Memory B cell (primary cell): ENCODE results near the gene NNMT.
"Not testable (repeated sequence)": the region's sequence is repeated elsewhere in the genome, so short reads cannot be mapped to it uniquely, and the experiment has no call there.

Experiments
- ATAC-seq: fragments of 150-1000 bp; cut with Tn5 transposase; 2 replicates; pipeline ENCODE4 v1.10.0; 2021; ENCODE audit warnings: low read depth, mild to moderate bottlenecking, moderate library complexity
- DNase-seq, 2 donors: peaks; one replicate each; pipeline ENCODE4 v3.0.0; 2022; ENCODE audit warnings: low spot score in 2 of 2
- H3K27ac Mint-ChIP-seq: one replicate; pipeline ENCODE4 v1.8.0; 2022; ENCODE audit warnings: mild to moderate bottlenecking, moderate library complexity, mixed read lengths
- H3K27me3 Mint-ChIP-seq: one replicate; pipeline ENCODE4 v1.8.0; 2022; ENCODE audit warnings: mixed read lengths
- H3K36me3 Mint-ChIP-seq: one replicate; pipeline ENCODE4 v1.8.0; 2022; ENCODE audit warnings: mild to moderate bottlenecking, mixed read lengths
- H3K4me1 Mint-ChIP-seq: one replicate; pipeline ENCODE4 v1.8.0; 2022; ENCODE audit warnings: mixed read lengths
- H3K4me3 Mint-ChIP-seq: one replicate; pipeline ENCODE4 v1.8.0; 2022; ENCODE audit warnings: mild to moderate bottlenecking, moderate library complexity, mixed read lengths
- H3K9me3 Mint-ChIP-seq: one replicate; pipeline ENCODE4 v1.8.0; 2022; ENCODE audit warnings: mixed read lengths

Gene NNMT

DNA sequence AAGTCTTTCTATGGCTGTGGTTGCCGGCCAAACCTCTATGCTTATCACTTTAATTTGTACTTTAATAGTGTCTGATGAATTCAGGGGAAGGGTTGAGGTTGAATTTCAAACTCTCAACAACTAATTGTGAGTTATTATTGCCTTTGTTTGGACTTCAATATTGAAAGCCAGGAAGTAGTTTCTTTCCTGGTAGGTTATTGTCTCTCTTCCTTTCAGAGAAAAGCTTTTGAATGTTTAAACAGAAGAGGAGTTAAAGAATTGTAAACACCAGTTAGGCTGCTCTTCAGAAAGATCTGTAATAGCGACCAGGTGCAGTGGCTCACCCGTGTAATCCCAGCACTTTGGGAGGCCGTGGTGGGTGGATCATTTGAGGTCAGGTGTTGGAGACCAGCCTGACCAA is 22.2 kb downstream of the NNMT start:
- H3K27me3 Mint-ChIP-seq: peaks cover 13% of the 10 kb centered on the region
- ATAC-seq: no peak
- DNase-seq: no peak
- H3K36me3 Mint-ChIP-seq: no peaks in the 10 kb centered on the region
- no peaks in the 10 kb centered on the region for H3K9me3 Mint-ChIP-seq
- H3K4me3 Mint-ChIP-seq: no peak overlapping the region
- H3K4me1 Mint-ChIP-seq: peaks cover 4% of the 10 kb centered on the region
- H3K27ac Mint-ChIP-seq: no peak overlapping the region

DNA sequence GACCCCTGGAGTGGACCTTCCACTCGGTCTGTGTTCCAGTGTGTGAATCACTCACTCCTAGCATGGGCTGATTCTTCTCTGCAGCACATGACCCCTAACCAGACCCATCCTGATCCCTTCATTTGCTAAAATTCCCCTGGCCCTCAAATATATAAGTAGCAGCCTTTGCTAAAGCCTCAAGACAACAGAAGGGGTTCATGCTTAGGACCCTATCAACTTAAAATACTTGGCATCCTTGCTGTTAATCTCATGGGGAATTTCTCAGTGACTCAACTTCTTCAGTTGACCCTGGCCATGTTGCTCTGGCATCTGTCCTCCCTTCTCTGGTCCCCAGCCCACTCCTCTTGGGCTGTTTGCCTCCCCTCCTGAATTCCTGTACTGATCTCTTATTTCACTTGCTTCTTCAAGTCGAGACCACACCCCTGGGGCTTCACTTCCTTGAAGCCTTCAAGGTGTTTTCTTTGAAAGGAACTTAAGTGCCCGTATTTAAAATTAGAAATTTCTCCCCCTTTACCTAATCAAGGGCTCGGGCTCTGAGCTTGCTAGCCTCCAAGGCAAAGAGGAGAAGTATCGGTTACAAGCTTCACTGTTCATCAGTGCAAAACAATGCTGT is 23.6 kb downstream of the NNMT start:
- Mint-ChIP-seq H3K4me1 (peaks cover 4% of the 10 kb centered on the region), H3K4me3 (no peak overlapping the region), H3K36me3 (no peaks in the 10 kb centered on the region), H3K27me3 (peaks cover 13% of the 10 kb centered on the region), H3K9me3 (no peaks in the 10 kb centered on the region), H3K27ac (no peak overlapping the region)
- DNase-seq: no peak
- ATAC-seq: no peak

DNA sequence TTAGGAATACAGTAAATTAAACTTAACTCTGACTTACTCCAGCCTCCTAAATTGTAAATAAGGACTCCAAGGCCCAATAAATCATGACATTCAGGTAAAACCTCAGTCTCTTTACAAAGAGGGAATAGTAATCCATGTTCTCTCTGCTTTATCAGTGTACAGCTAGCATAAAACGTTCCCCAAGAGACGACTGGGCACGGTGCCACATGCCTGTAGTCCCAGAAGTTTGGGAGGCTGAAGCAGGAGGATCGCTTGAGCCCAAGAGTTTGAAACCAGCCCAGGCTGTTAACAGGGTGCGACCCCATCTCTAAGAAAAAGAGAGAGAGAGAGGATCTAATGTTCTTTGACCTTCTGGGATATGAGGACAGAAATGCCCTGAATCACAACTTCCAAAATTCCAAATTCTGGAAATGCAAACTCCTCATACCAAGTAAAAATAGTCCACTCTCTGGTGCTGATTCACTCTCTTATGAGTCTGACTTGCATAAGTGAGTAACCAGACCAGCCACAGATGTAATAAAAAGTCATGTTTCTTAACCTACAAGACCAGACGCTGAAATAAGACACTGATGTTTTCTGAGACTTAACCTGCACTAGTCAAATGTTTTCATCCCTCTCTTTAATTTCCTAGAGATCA is 25.5 kb downstream of the NNMT start:
- H3K4me1 Mint-ChIP-seq: no peaks in the 10 kb centered on the region
- no peaks in the 10 kb centered on the region for H3K36me3 Mint-ChIP-seq
- H3K4me3 Mint-ChIP-seq: no peak overlapping the region
- no peak overlapping the region for H3K27ac Mint-ChIP-seq
- peaks cover 14% of the 10 kb centered on the region for H3K27me3 Mint-ChIP-seq
- ATAC-seq: no peak
- DNase-seq: no peak
- H3K9me3 Mint-ChIP-seq: no peaks in the 10 kb centered on the region

DNA sequence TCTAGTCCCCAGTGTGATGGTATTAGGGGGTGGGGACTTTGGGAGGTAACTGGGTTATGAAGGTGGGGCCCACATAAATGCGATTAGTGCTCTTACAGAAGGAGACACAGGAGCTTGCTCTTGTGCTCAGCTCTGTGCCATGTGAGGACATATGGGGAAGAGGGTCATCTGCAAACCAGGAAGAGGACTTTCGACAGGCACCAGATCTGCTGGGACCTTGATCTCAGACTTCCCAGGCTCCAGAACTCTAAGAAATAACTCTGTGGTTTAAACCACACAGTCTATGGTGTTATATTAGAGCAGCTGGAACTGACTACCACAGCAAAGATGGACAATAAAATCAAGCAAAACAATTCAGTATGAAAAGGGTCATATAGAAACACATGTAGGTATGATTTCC is 26.7 kb downstream of the NNMT start:
- Mint-ChIP-seq H3K27ac (no peak overlapping the region), H3K27me3 (peaks cover 15% of the 10 kb centered on the region), H3K9me3 (no peaks in the 10 kb centered on the region), H3K36me3 (no peaks in the 10 kb centered on the region), H3K4me3 (no peak overlapping the region), H3K4me1 (no peaks in the 10 kb centered on the region)
- ATAC-seq (no peak), DNase-seq (no peak)

DNA sequence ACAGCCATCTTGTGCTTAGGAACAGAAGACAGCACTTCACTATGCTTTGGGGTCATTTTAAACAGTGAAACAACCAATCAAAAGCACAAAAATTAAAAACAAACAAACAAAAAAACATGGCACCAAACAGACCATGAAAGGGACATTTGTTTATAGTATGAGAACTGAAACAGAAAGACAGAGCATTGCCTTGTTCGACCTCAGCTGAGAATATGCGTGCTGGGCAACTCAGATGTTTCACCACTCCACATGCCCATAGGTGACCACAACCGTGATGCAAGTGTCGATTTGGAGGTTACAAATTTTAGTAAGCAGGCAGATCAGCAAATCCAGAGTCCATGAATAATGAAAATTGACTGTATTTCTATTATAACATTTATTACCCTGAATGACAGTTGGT is 30.0 kb downstream of the NNMT start:
- peaks cover 5% of the 10 kb centered on the region for H3K9me3 Mint-ChIP-seq
- no peak for ATAC-seq
- no peak for DNase-seq
- peaks cover 20% of the 10 kb centered on the region for H3K27me3 Mint-ChIP-seq
- no peak overlapping the region for H3K27ac Mint-ChIP-seq
- no peaks in the 10 kb centered on the region for H3K4me1 Mint-ChIP-seq
- peaks cover 2% of the 10 kb centered on the region for H3K36me3 Mint-ChIP-seq
- no peak overlapping the region for H3K4me3 Mint-ChIP-seq

DNA sequence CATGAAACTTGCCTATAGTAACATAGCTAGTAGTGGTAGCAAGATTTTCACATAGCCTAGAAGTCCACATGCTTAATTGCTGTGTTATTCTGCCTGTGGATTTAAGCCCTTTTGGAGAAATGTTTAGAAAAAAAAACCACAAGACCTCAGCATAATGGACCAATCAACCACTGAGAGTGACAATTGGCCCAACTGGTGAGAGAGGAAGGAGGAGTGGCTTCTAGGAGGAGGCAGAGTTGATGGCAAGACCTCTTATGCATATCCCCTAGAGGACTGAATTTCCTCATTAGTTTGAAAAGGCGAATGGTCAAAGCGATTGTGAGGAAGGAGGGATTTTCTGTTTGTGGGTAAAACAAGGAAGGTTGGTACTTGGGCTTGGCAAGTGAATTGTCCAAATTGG is 30.6 kb downstream of the NNMT start:
- ATAC-seq (no peak), DNase-seq (no peak)
- Mint-ChIP-seq H3K36me3 (peaks cover 2% of the 10 kb centered on the region), H3K27me3 (peaks cover 20% of the 10 kb centered on the region), H3K27ac (no peak overlapping the region), H3K9me3 (peaks cover 5% of the 10 kb centered on the region), H3K4me3 (no peak overlapping the region), H3K4me1 (no peaks in the 10 kb centered on the region)

DNA sequence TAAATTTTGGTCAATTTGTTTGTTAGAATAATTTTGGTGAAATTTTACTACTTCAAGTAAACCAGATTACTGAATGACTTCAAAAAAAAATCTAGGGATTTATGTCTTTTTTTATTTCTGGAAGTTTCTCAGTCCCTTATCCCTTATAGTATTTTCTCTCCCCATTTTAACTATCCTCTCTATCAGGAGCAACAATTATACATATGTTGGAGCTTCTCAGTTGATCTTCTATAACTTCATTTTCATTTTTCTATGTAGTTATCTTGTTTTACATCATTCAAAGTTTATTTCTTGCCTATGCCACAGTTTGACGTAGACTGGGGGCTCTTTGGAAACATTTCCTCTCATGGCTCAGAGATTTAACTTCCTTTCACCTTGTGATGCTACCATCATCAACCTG is 34.2 kb downstream of the NNMT start:
- Mint-ChIP-seq H3K4me1 (no peaks in the 10 kb centered on the region), H3K27me3 (peaks cover 23% of the 10 kb centered on the region), H3K36me3 (peaks cover 2% of the 10 kb centered on the region), H3K4me3 (no peak overlapping the region), H3K9me3 (peaks cover 13% of the 10 kb centered on the region), H3K27ac (no peak overlapping the region)
- no peak for DNase-seq
- no peak for ATAC-seq

DNA sequence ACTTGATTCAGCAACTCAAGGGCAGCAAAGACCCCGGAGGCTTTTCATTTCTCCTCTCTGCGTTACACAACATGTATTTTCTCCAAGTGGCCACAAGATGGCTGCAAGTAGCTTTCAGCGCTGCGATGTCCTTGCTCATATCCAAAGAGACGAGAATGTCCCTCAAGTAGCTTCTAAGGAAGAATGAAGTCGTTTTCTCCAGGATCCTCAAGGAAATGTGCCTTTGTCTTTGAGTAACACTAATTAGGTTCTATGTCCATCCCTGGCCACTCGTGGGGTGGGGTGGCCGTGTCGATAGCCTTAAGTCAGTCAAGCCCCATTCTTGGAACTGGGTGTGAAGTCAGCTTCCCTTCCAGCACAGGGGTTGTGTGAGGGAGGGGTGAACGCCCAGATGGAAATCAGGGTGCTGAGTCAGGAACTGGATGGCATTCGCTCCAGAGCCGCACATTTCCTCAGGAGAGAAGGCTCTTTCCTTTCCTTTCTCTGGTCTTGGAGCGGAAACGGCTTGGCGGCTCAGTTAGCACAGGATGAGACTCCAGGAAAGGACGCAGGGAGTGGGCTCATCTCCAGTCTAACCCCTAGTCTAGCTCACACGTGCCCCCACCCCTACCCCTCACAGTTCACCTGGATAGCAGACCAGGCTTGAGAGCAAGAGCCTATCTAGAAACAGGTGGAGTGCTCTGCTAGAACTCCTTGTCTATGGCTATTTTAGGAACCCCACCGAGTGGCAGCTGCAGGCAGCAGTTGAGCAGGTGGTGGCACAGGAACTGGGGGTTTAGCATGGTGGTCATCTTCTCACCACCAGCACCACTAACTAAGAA is 44.3 kb downstream of the NNMT start:
- Mint-ChIP-seq H3K9me3 (peaks cover 1% of the 10 kb centered on the region), H3K4me3 (peak overlapping the region; percentile 39)

DNA sequence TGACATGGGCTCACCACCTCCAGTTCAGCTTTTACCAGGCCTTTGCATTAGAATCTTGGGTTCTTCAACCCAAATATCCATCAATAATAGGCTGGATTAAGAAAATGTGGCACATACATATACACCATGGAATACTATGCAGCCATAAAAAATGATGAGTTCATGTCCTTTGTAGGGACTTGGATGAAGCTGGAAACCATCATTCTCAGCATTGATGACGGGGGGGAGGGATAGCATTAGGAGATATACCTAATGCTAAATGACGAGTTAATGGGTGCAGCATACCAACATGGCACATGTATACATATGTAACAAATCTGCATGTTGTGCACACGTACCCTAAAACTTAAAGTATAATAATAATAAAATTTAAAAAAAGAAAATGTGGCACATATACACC is 45.5 kb downstream of the NNMT start:
- H3K27ac Mint-ChIP-seq, H3K36me3 Mint-ChIP-seq, ATAC-seq, DNase-seq, H3K4me3 Mint-ChIP-seq, H3K9me3 Mint-ChIP-seq, H3K27me3 Mint-ChIP-seq, H3K4me1 Mint-ChIP-seq: not testable (repeated sequence)

More for the DNA sequence above, 44.3 kb downstream of the NNMT start:
- peak in 1 of 2 donors; percentile 14 for DNase-seq
- peak; percentile 65 for ATAC-seq
- Mint-ChIP-seq H3K36me3 (no peaks in the 10 kb centered on the region), H3K27me3 (peaks cover 2% of the 10 kb centered on the region), H3K27ac (no peak overlapping the region), H3K4me1 (peaks cover 9% of the 10 kb centered on the region)

DNA sequence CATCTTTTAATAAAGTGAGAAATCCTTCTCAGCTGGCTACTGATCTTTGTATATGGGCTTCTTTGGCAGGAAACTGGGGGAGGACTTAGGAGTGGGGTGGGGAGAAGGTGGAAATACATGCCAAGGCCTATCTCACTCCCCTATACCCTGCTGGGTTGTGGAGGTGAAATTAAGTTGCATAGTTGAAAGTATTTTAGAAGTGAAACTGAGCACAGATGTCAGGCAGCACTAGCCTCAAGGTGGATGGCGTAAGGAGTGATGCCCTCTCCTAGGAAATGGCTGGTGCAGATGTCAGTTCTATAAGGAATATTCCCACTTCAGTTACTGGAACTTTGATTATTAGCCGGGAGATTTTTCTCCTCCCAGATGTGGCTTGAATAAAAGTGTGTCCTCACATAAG is 46.3 kb downstream of the NNMT start:
- H3K4me1 Mint-ChIP-seq: peaks cover 9% of the 10 kb centered on the region
- H3K27me3 Mint-ChIP-seq: no peaks in the 10 kb centered on the region
- no peak for DNase-seq
- no peak overlapping the region for H3K4me3 Mint-ChIP-seq
- no peaks in the 10 kb centered on the region for H3K36me3 Mint-ChIP-seq
- no peak for ATAC-seq
- no peak overlapping the region for H3K27ac Mint-ChIP-seq
- H3K9me3 Mint-ChIP-seq: peaks cover 1% of the 10 kb centered on the region

DNA sequence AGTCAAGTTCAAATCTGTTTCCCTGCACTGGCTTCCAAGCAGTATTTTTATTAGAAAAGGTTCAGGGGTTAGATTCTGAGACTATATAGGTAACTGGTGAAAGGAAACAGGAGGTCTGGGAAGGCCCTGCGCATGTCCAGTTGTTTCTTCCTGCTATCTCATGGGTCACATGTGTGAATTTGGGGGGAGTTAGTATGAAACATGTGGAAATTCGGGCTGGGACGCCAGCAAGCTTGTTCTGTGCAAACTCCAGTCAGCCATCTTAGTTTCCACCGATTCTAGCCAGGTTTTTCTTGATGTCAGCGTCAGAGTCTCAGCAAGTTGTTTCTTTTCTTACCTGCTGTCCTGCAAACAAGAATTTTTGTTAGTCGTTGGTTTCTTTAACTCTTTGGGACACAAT is 46.8 kb downstream of the NNMT start:
- DNase-seq (no peak), ATAC-seq (no peak)
- Mint-ChIP-seq H3K36me3 (no peaks in the 10 kb centered on the region), H3K27ac (no peak overlapping the region), H3K27me3 (no peaks in the 10 kb centered on the region), H3K9me3 (peaks cover 1% of the 10 kb centered on the region), H3K4me1 (peaks cover 9% of the 10 kb centered on the region), H3K4me3 (no peak overlapping the region)

DNA sequence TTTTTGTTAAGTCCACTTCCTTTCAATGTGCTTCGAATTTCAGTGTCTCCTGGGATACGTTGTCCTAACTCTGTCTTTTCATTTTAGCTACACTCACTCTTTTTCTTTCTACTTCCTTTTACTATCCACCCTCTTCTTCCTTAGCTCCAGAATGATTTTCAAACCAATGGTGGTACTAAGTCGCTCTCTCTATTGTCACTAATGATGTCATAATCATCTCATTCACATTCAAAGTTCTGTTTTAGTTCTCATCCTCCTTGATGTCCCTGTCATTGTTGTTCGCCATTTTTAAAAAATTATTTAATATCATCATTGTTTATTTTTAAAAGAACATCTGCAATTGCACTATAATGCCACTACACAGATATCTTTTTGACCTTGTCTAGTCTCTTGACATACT is 47.3 kb downstream of the NNMT start:
- no peak overlapping the region for H3K27ac Mint-ChIP-seq

DNA sequence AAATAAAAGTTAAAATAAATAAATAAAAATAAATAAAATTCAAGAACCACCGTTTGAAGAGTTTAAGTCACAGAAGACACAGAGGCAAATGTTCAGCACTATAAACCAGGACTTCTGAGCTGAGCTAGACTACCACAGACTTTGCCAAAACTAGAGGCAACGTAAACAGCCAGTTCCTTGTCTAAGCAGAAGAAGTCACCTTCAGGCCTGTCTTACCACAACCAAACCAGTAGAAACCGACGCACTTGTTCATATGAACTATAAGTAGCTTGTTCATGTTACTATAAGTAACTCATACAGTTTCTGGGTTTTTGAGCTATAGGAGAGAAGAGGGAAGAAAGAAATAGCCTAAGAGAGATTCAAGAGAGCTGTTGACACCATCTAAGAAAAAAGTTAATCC is 48.3 kb downstream of the NNMT start:
- no peaks in the 10 kb centered on the region for H3K27me3 Mint-ChIP-seq
- H3K9me3 Mint-ChIP-seq: peaks cover 1% of the 10 kb centered on the region
- no peak overlapping the region for H3K27ac Mint-ChIP-seq
- no peak for ATAC-seq
- no peak overlapping the region for H3K4me3 Mint-ChIP-seq
- no peaks in the 10 kb centered on the region for H3K36me3 Mint-ChIP-seq
- H3K4me1 Mint-ChIP-seq: peaks cover 9% of the 10 kb centered on the region
- no peak for DNase-seq

More for the DNA sequence above, 47.3 kb downstream of the NNMT start:
- peaks cover 1% of the 10 kb centered on the region for H3K9me3 Mint-ChIP-seq
- ATAC-seq: no peak
- H3K27me3 Mint-ChIP-seq: no peaks in the 10 kb centered on the region
- no peaks in the 10 kb centered on the region for H3K36me3 Mint-ChIP-seq
- no peak for DNase-seq
- H3K4me3 Mint-ChIP-seq: no peak overlapping the region
- peaks cover 9% of the 10 kb centered on the region for H3K4me1 Mint-ChIP-seq

DNA sequence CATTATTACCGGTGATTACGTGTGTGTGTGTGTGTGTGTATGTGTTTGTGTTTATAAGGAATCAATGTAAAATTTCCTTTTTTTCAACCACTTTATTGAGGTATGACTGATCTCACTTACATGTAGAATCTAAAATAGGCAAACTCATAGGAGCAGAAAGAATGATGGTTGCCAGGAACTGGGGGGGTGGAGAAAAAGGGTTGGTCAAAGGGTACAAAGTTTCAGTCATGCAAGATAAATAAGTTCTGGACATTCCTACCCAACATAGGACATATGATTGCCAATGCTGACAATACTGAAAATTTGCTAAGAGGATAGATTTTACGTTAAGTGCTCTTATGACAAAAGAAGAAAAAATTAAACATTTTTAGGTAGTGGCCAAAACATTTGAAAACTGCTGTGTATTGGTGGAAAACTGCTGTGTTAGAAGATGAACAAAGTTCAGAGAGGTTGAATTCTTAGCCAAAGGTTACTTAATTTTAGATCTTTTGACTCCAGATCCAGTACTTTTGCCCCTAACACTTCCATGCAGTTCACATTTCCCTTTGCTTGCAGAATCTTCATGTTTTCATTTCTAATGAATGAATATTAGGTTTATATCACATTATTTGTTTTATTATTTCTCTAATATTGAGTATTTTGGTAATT is 49.5 kb downstream of the NNMT start:
- Mint-ChIP-seq H3K27ac (no peak overlapping the region), H3K4me3 (no peak overlapping the region), H3K36me3 (no peaks in the 10 kb centered on the region), H3K9me3 (peaks cover 1% of the 10 kb centered on the region), H3K4me1 (peaks cover 5% of the 10 kb centered on the region), H3K27me3 (no peaks in the 10 kb centered on the region)
- ATAC-seq (no peak), DNase-seq (no peak)
